GM12892 (cell line): ENCODE measurements around the gene URI1.

Experiments
- POLR2AphosphoS5 ChIP-seq: IDR thresholded peaks from 2 replicates; pipeline ENCODE4 v1.6.1; 2011; ENCODE audit warnings: low read depth, low read length, control low read depth
- TAF1 ChIP-seq: IDR thresholded peaks from 2 replicates; pipeline ENCODE4 v1.6.1; 2011; ENCODE audit warnings: low read depth, mild to moderate bottlenecking, control low read depth, low read length, borderline replicate concordance

DNA sequence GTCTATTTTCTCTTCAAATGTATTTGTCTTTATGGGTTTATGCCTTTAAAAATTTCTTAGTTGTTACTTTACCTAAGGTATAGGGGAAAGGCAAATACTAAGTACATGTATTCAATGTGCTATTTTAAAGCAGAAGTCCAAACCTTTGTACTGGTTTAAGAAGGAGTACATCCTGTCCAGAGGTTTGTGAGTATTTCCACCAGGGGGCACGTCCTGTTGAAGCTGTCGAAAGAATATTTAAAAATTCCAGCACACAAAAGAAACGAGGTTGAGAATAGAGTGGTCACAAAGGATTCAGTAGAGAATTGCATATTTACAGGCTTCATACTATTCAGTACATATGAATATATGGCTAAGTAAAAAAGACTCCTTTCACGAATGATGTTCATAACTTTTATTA, 59.8 kb downstream of the URI1 start:
- no peak for TF ChIP-seq TAF1
- TF ChIP-seq POLR2AphosphoS5: no peak
